Raji (cell line): ENCODE measurements around the gene WDFY2.

Source experiments
- POLR2A ChIP-seq: IDR thresholded peaks from 2 replicates; pipeline ENCODE4 v1.6.1; 2011; ENCODE audit warnings: low read depth, low read length, control low read depth; ENCODE audit not compliant: insufficient read depth

The WDFY2 gene

GRCh38 chr13:51769455-51770127 lies 185.3 kb downstream of the WDFY2 start:
- no peak for TF ChIP-seq POLR2A

- no peak for TF ChIP-seq POLR2A
These were observed 185.9 kb downstream of the WDFY2 start for GRCh38 chr13:51770160-51770559.

DNA sequence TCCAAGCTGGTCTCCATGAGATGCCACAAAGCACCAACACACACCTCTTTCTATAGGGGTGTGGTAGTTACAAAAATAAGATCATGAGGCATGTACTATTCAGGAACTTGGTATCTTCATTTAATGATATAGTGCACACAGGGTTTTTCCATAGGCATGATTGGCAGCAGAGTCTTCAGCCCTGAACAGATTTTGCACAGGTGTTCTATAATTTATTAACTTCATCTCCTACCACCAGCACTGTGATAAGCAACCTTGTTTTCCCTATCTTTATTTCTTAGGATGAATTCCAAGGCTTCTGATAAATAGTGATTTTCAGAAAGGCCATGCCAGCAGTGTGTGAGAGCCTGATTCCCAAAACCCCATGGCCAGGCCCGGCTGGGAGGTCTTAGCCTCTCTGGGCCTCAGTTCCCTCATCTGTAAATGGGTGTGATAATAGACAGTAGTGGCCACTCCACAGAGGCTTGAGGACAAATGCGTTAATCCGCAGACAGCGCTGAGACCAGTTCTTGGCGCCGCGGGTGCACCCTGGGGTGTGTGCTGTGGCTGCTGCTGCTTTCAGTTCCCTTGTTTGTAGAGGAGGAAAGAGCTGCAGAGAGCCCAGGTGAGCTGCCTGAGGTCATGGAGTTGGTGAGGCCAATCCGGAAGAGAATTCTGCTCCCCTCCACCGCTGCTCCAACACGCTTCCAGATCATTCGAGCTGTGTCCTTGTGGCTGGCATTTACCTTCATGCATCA lies 186.6 kb downstream of the WDFY2 start:
- no peak for TF ChIP-seq POLR2A

DNA sequence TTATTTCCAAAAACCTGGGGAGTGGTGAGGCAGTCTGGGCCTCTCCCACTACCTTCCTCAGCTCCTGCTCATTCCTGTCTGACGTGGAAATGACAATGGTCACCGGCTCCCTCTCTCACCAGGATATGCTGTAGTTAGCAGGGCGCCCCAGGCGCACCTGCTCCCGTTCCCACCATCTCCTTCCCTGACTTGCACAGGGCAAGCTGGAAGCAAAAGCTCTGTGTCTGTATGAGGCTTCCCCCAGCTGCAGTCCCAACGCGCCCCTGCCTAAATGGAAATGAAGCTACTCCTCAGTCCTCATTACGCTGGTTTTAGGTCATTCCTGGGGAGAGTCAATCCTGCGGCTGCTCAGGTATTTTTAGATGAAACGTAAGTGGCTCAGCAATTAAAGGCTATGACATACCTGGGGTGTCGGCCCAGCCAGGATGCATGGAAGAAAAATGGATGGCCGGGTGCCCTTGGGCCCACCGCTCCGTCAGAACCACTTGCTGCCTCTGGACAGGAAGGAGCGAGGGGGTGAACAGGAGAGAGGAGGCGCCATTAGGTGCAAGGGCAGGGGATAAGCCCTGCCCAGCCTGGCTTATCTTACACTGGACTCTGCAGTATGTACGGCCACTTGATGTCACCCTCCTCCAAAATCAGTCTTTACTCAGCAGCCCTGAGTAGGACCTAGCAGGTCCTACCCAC lies 187.3 kb downstream of the WDFY2 start:
- TF ChIP-seq POLR2A = no peak

DNA sequence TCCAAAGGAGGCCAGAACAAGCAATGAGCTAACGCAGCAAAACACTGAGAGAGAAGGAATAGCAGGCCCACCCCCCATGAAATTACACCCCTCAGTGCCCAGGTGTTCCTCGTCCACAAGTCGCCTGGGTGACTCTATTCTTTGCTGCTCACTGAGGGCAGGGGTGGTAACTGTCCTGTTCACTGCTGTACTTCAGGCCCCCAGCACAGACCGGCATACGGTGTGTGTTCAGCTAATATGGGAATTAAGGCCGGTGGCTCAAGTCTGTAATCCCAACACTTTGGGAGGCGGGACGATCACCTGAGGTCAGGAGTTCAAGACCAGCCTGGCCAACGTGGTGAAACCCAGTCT lies 187.8 kb downstream of the WDFY2 start:
- no peak for TF ChIP-seq POLR2A

GRCh38 chr13:51772781-51773180 lies 188.5 kb downstream of the WDFY2 start:
- no peak for TF ChIP-seq POLR2A

DNA sequence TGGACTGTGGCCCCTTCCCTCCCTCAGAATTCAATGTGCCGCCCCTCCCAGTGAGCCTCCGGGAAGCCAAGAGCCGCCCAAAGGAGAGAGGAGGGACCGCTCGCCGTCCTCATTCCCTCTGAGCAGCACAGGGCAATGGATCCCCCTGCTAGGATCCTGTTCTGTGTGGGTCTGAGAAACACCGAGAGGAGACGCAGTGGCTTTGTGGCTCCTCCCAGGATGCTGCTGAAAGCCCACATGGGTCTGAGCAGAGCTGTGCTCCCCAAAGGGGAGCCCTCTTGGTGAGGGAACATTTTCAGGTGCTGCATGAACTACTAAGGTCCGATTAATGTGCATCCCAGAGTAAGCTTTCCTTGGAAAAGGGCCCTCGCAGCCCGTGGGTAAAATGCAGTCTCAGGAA lies 189.3 kb downstream of the WDFY2 start:
- no peak for TF ChIP-seq POLR2A

DNA sequence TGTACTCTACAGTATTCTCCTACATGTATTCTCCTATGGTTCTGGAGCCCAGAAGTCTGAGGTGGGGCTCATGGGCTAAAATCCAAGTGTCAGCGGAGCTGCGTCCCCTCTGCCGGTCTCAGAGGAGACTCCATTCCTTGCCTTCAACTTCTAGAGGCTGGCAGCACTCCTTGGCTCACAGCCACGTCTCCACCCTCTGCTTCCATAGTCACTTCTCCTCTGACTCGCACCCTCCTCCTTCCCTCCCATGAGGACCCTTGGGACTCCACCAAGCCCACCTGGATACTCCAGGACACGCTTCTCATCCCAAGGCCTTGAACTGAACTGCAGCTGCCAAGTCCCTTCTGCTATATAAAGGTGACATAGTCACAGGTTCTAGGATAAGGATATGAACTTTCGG lies 191.9 kb downstream of the WDFY2 start:
- TF ChIP-seq POLR2A = no peak

GRCh38 chr13:51777921-51778320 lies 193.7 kb downstream of the WDFY2 start:
- TF ChIP-seq POLR2A = no peak

- TF ChIP-seq POLR2A = no peak
These were observed 194.1 kb downstream of the WDFY2 start for GRCh38 chr13:51778392-51778791.

DNA sequence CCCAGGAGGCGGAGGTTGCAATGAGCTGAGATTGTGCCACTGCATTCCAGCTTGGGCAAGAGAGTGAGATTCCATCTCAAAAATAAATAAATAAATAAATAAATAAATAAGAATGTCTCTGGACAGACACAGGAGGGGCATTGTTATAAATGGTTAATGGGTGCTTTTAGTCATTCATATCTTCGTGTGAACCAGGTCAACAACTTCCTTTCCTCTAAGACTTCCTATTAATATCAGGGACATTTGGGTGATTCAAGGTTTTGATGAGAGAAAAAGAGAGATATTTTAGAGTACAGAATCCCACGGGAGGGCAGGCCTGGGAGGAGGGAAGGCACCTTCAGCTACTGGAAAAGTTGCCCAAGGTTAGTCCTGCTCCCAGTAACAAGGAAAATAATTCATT lies 195.8 kb downstream of the WDFY2 start:
- TF ChIP-seq POLR2A = no peak

DNA sequence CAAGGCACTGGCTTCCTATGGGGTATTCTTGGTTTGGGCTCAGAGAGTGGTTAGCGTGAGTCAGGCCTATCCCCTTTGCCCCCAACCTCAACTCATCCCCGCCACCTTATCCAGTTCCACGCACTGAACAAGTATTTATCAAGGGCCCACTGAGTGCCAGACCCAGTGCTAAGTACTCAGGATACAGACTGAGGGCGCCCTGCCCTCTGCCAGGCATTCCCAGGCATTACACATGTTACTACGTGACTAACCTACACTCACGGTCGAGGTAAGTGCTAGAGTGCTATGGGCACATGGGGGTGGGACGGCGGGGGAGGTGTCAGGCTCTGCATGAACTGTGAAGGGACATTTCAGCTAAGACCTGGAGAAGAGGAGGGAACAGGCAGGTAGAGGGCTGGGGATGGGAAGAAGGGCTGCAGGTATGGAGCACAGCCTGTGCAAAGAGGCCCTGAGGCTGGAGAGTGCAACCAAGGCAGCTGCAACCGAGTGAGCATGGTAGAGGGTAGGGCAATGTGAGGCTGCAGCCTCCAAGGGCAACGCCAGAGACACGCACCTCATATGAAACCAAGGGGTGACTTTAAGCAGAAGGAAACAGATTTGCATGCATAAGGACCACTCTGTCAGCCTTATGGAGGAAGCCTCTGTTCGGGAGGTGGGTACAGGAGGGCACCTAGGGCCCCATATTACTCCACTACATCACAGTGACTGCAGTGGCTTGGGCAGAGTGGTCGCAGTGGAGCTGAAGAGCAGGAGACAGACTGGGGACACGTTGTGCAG lies 197.2 kb downstream of the WDFY2 start:
- TF ChIP-seq POLR2A = no peak

- TF ChIP-seq POLR2A = no peak
These were observed 197.9 kb downstream of the WDFY2 start for GRCh38 chr13:51782026-51782710.

GRCh38 chr13:51783428-51784094 lies 199.3 kb downstream of the WDFY2 start:
- no peak for TF ChIP-seq POLR2A
